ENCODE data around the gene SERPINB2.

Gene SERPINB2

DNA sequence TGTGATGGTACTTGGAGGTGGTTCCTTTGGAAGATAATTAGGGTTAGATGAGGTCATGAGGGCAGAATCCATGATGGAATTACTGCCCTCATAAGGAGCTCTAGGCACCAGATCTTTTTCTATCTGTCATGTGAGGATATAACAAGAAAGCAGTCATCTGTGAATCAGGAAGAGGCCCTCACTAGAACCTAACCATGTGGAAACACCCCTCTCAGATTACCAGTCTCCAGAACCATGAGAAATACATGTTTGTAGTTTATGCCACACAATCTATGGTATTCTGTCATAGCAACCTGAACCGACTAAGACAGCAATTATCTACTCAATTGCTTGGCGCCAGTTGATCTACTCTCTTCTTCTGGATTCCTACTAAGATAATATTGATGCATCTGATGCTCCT lies 17.9 kb downstream of the SERPINB2 start:
- no peaks in the 10 kb centered on the region for H3K27me3 ChIP-seq (ENCODE audit: control insufficient read depth in 3 of 3, insufficient read depth in 3 of 3, low read depth in 1 of 3, low read length in 3 of 3)
- no peak overlapping the region for H3K23ac ChIP-seq (ENCODE audit: low read depth, low read length, poor library complexity)
- H3K18ac ChIP-seq (ENCODE audit: low read length) = no peak overlapping the region
- H3K9me3 ChIP-seq (replicated peaks in 1 of 2; ENCODE audit: control insufficient read depth in 2 of 2, insufficient read depth in 1 of 2, low read depth in 1 of 2, low read length in 2 of 2) = no peaks in the 10 kb centered on the region
- no peak overlapping the region for H2AK5ac ChIP-seq (ENCODE audit: low read depth, low read length)
- DNase-seq (ENCODE audit: low spot score) = no peak
- no peak overlapping the region for H3K9ac ChIP-seq (ENCODE audit: low read depth, low read length, poor library complexity)
- no peak overlapping the region for H4K8ac ChIP-seq (ENCODE audit: low read depth, low read length)
- no peak overlapping the region for H3K4me2 ChIP-seq (ENCODE audit: insufficient read depth, low read length, poor library complexity, severe bottlenecking)
- WGBS, 2 donors (ENCODE audit: extremely low coverage in 2 of 2, insufficient read length in 2 of 2, insufficient replicate concordance in 1 of 2) = no CpG with 5 or more reads among the region's 2 CpGs
- H2BK120ac ChIP-seq (ENCODE audit: low read depth, low read length) = no peak overlapping the region
- no peak overlapping the region for H2AFZ ChIP-seq (ENCODE audit: low read length)
- H2BK15ac ChIP-seq (ENCODE audit: low read length) = no peak overlapping the region
- H3K4ac ChIP-seq (ENCODE audit: low read length) = no peak overlapping the region
- H2BK12ac ChIP-seq (ENCODE audit: low read length) = no peak overlapping the region
- no peak overlapping the region for H3K4me3 ChIP-seq (ENCODE audit: low read length in 2 of 2)
- H3K36me3 ChIP-seq (replicated peaks in 1 of 2; ENCODE audit: control insufficient read depth in 2 of 2, insufficient read depth in 2 of 2, low read length in 2 of 2) = no peaks in the 10 kb centered on the region
- no peaks in the 10 kb centered on the region for H3K79me1 ChIP-seq (ENCODE audit: low read depth, low read length)
- no peaks in the 10 kb centered on the region for H3K4me1 ChIP-seq (ENCODE audit: control insufficient read depth in 2 of 2, insufficient read depth in 1 of 2, low read depth in 1 of 2, low read length in 2 of 2)
- no peak overlapping the region for H3K14ac ChIP-seq (ENCODE audit: low read length)
- no peak overlapping the region for H2BK5ac ChIP-seq (ENCODE audit: low read length)
- H4K91ac ChIP-seq (ENCODE audit: low read depth, low read length, poor library complexity) = no peak overlapping the region
- no peak overlapping the region for H3K27ac ChIP-seq (replicated peaks; ENCODE audit: low read length)

GRCh38 chr18:63906056-63906455 lies 18.6 kb downstream of the SERPINB2 start:
- DNase-seq (ENCODE audit: low spot score) = no peak
- H4K8ac ChIP-seq (ENCODE audit: low read depth, low read length) = no peak overlapping the region
- H3K27ac ChIP-seq (replicated peaks; ENCODE audit: low read length) = no peak overlapping the region
- H3K27me3 ChIP-seq (ENCODE audit: control insufficient read depth in 3 of 3, insufficient read depth in 3 of 3, low read depth in 1 of 3, low read length in 3 of 3) = no peaks in the 10 kb centered on the region
- H3K18ac ChIP-seq (ENCODE audit: low read length) = no peak overlapping the region
- H2BK15ac ChIP-seq (ENCODE audit: low read length) = no peak overlapping the region
- H3K36me3 ChIP-seq (replicated peaks in 1 of 2; ENCODE audit: control insufficient read depth in 2 of 2, insufficient read depth in 2 of 2, low read length in 2 of 2) = no peaks in the 10 kb centered on the region
- no peak overlapping the region for H2AK5ac ChIP-seq (ENCODE audit: low read depth, low read length)
- no peaks in the 10 kb centered on the region for H3K4me1 ChIP-seq (ENCODE audit: control insufficient read depth in 2 of 2, insufficient read depth in 1 of 2, low read depth in 1 of 2, low read length in 2 of 2)
- H2BK12ac ChIP-seq (ENCODE audit: low read length) = no peak overlapping the region
- no peak overlapping the region for H3K23ac ChIP-seq (ENCODE audit: low read depth, low read length, poor library complexity)
- H3K79me1 ChIP-seq (ENCODE audit: low read depth, low read length) = no peaks in the 10 kb centered on the region
- no peak overlapping the region for H3K9ac ChIP-seq (ENCODE audit: low read depth, low read length, poor library complexity)
- no peak overlapping the region for H2AFZ ChIP-seq (ENCODE audit: low read length)
- no peak overlapping the region for H3K4ac ChIP-seq (ENCODE audit: low read length)
- no peak overlapping the region for H2BK5ac ChIP-seq (ENCODE audit: low read length)
- H3K4me3 ChIP-seq (ENCODE audit: low read length in 2 of 2) = no peak overlapping the region
- no peaks in the 10 kb centered on the region for H3K9me3 ChIP-seq (replicated peaks in 1 of 2; ENCODE audit: control insufficient read depth in 2 of 2, insufficient read depth in 1 of 2, low read depth in 1 of 2, low read length in 2 of 2)
- no peak overlapping the region for H4K91ac ChIP-seq (ENCODE audit: low read depth, low read length, poor library complexity)
- no peak overlapping the region for H3K4me2 ChIP-seq (ENCODE audit: insufficient read depth, low read length, poor library complexity, severe bottlenecking)
- H2BK120ac ChIP-seq (ENCODE audit: low read depth, low read length) = no peak overlapping the region
- no peak overlapping the region for H3K14ac ChIP-seq (ENCODE audit: low read length)
- no CpG with 5 or more reads among the region's 1 CpG for WGBS, 2 donors (ENCODE audit: extremely low coverage in 2 of 2, insufficient read length in 2 of 2, insufficient replicate concordance in 1 of 2)

DNA sequence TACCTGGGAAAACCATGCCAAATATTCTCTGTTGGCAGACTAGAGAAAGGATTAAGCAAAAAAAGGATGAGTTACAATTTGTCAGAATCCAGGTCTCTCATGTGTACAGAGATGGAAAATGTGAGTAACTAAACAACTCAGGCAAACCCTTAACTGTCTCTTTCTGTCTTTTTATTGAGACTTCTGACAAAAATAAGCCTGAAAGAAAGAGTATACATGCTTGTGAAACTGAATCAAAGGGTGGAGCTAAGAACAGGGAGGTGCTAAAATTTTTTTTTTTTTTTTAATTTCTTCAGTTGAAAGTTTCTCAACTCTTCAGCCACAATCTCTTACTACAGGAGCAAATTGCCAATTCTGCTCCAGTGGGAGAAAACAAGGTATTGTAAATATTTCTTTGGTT lies 20.2 kb downstream of the SERPINB2 start, which contains the start of gene SERPINB10:
Gene SERPINB10, plus strand, starts transcription at position 295 of the 400 bp plus-strand sequence. CDS start 7,553 bp downstream, outside the sequence.
- Histone ChIP-seq H3K27ac (replicated peaks; ENCODE audit: low read length) (no peak within 1 kb of the TSS), H3K4me3 (ENCODE audit: low read length in 2 of 2) (no peak within 1 kb of the TSS), H3K9me3 (replicated peaks in 1 of 2; ENCODE audit: control insufficient read depth in 2 of 2, insufficient read depth in 1 of 2, low read depth in 1 of 2, low read length in 2 of 2) (no peaks in the 10 kb centered on the region), H2BK15ac (ENCODE audit: low read length) (no peak within 1 kb of the TSS), H2BK12ac (ENCODE audit: low read length) (no peak within 1 kb of the TSS), H3K4me2 (ENCODE audit: insufficient read depth, low read length, poor library complexity, severe bottlenecking) (no peak within 1 kb of the TSS), H3K27me3 (ENCODE audit: control insufficient read depth in 3 of 3, insufficient read depth in 3 of 3, low read depth in 1 of 3, low read length in 3 of 3) (no peaks in the 10 kb centered on the region), H3K23ac (ENCODE audit: low read depth, low read length, poor library complexity) (no peak within 1 kb of the TSS), H2AFZ (ENCODE audit: low read length) (no peak within 1 kb of the TSS), H4K91ac (ENCODE audit: low read depth, low read length, poor library complexity) (no peak within 1 kb of the TSS), H3K9ac (ENCODE audit: low read depth, low read length, poor library complexity) (no peak within 1 kb of the TSS), H3K4ac (ENCODE audit: low read length) (no peak within 1 kb of the TSS), H4K8ac (ENCODE audit: low read depth, low read length) (no peak within 1 kb of the TSS), H3K36me3 (replicated peaks in 1 of 2; ENCODE audit: control insufficient read depth in 2 of 2, insufficient read depth in 2 of 2, low read length in 2 of 2) (no peaks in the 10 kb centered on the region), H3K4me1 (ENCODE audit: control insufficient read depth in 2 of 2, insufficient read depth in 1 of 2, low read depth in 1 of 2, low read length in 2 of 2) (no peaks in the 10 kb centered on the region), H3K79me1 (ENCODE audit: low read depth, low read length) (no peaks in the 10 kb centered on the region), H2BK120ac (ENCODE audit: low read depth, low read length) (no peak within 1 kb of the TSS), H2BK5ac (ENCODE audit: low read length) (no peak within 1 kb of the TSS), H2AK5ac (ENCODE audit: low read depth, low read length) (no peak within 1 kb of the TSS), H3K14ac (ENCODE audit: low read length) (no peak within 1 kb of the TSS), H3K18ac (ENCODE audit: low read length) (no peak within 1 kb of the TSS)
- no peak for DNase-seq (ENCODE audit: low spot score)

DNA sequence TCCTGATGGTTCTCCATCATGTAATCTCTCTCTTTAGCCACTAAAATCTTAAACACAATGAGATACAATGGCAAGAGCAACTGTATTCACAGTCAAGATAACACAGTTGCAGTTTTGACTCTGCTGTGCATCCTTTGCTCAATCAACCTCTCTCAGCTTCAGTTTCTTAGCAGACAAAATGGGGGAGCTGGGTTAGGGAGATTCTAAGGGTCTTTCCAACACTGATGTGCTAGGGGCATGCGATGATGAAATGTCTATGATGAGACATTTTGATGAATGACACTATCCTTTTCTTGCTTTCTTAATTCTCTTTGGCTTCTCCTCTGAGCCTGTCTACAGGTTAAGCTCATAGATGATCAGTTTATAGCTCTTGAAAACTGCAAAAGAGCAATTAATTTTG lies 21.4 kb downstream of the SERPINB2 start:
- Histone ChIP-seq H2BK5ac (ENCODE audit: low read length) (no peak overlapping the region), H3K18ac (ENCODE audit: low read length) (no peak overlapping the region), H3K27me3 (ENCODE audit: control insufficient read depth in 3 of 3, insufficient read depth in 3 of 3, low read depth in 1 of 3, low read length in 3 of 3) (no peaks in the 10 kb centered on the region), H3K9ac (ENCODE audit: low read depth, low read length, poor library complexity) (no peak overlapping the region), H3K4me1 (ENCODE audit: control insufficient read depth in 2 of 2, insufficient read depth in 1 of 2, low read depth in 1 of 2, low read length in 2 of 2) (no peaks in the 10 kb centered on the region), H4K8ac (ENCODE audit: low read depth, low read length) (no peak overlapping the region), H4K91ac (ENCODE audit: low read depth, low read length, poor library complexity) (no peak overlapping the region), H3K36me3 (replicated peaks in 1 of 2; ENCODE audit: control insufficient read depth in 2 of 2, insufficient read depth in 2 of 2, low read length in 2 of 2) (no peaks in the 10 kb centered on the region), H3K27ac (replicated peaks; ENCODE audit: low read length) (no peak overlapping the region), H2BK120ac (ENCODE audit: low read depth, low read length) (no peak overlapping the region), H2BK12ac (ENCODE audit: low read length) (no peak overlapping the region), H2AFZ (ENCODE audit: low read length) (no peak overlapping the region), H2BK15ac (ENCODE audit: low read length) (no peak overlapping the region), H3K79me1 (ENCODE audit: low read depth, low read length) (no peaks in the 10 kb centered on the region), H3K14ac (ENCODE audit: low read length) (no peak overlapping the region), H3K4me3 (ENCODE audit: low read length in 2 of 2) (no peak overlapping the region), H3K23ac (ENCODE audit: low read depth, low read length, poor library complexity) (no peak overlapping the region), H3K4ac (ENCODE audit: low read length) (no peak overlapping the region), H2AK5ac (ENCODE audit: low read depth, low read length) (no peak overlapping the region), H3K4me2 (ENCODE audit: insufficient read depth, low read length, poor library complexity, severe bottlenecking) (no peak overlapping the region), H3K9me3 (replicated peaks in 1 of 2; ENCODE audit: control insufficient read depth in 2 of 2, insufficient read depth in 1 of 2, low read depth in 1 of 2, low read length in 2 of 2) (no peaks in the 10 kb centered on the region)
- no CpG with 5 or more reads among the region's 1 CpG for WGBS, 2 donors (ENCODE audit: extremely low coverage in 2 of 2, insufficient read length in 2 of 2, insufficient replicate concordance in 1 of 2)
- no peak for DNase-seq (ENCODE audit: low spot score)

All from neuronal stem cell (in vitro differentiated cells).